Gastrocnemius medialis (tissue), 4 donors: Measurements from ENCODE around the gene CTBP2. TPM values are rescaled to one million over a fixed set of nuclear protein-coding genes. Genes with fewer than 3 reads are reported as not detected.

Source experiments
- ATAC-seq, 2 donors: fragments of 150-250 bp; one replicate each; pipeline ENCODE4 v1.9.1; 2016
- DNase-seq, 2 donors: peaks; one replicate each; pipeline ENCODE4 v3.0.0-alpha.2; 2019
- H3K27ac ChIP-seq, 4 donors: fragments of 200-600 bp; sonication (generic); 1 replicate in 1 of 4; 2 replicates in 3 of 4; pipeline ENCODE4 v1.5.1; 2016 to 2018; ENCODE audit warnings: mild to moderate bottlenecking in 2 of 4, moderate library complexity in 1 of 4
- H3K27me3 ChIP-seq, 3 donors: fragments of 200-600 bp; sonication (generic) in 2 of 3; 1 replicate in 1 of 3; 2 replicates in 2 of 3; pipeline versions ENCODE4 v1.5.1 to v1.6.0; 2016 to 2019; ENCODE audit warnings: mild to moderate bottlenecking in 1 of 3, moderate library complexity in 1 of 3
- H3K36me3 ChIP-seq, 2 donors: fragments of 200-600 bp; sonication (generic) in 1 of 2; one replicate each; pipeline ENCODE4 v1.5.1; 2017 to 2018
- H3K4me1 ChIP-seq, 2 donors: fragments of 200-600 bp; sonication (generic) in 1 of 2; one replicate each; pipeline ENCODE4 v1.5.1; 2016 to 2017; ENCODE audit warnings: mild to moderate bottlenecking in 2 of 2
- H3K4me3 ChIP-seq, 4 donors: fragments of 200-600 bp; sonication (generic) in 3 of 4; 1 replicate in 1 of 4; 2 replicates in 3 of 4; pipeline ENCODE4 v1.5.1; 2016 to 2019; ENCODE audit warnings: mild to moderate bottlenecking in 2 of 4
- H3K9me3 ChIP-seq, 3 donors: fragments of 200-600 bp; sonication (generic) in 2 of 3; 1 replicate in 1 of 3; 2 replicates in 2 of 3; pipeline ENCODE4 v1.5.1; 2016 to 2019
- POLR2A ChIP-seq, 2 donors: fragments of 450-650 bp; IDR thresholded peaks; one replicate each; pipeline ENCODE4 v1.6.1; 2017; ENCODE audit warnings: antibody characterized with exemption in 2 of 2, mild to moderate bottlenecking in 2 of 2, moderate library complexity in 2 of 2
- in situ Hi-C, 4 donors: fragments of 200-750 bp; cut with MboI; loops; one replicate each; pipeline versions ENCODE4 v1.15.0 to v1.8.0; 2017; ENCODE audit warnings: low sequenced_read_pairs in 4 of 4
- intact Hi-C: fragments of 100-400 bp; cut with DNase I; formaldehyde crosslinking; loops from one replicate; pipeline ENCODE4 v1.15.1; 2023; ENCODE audit warnings: low total_unique reads
- total RNA-seq, 4 donors: library from RNA; depleted of rRNA; stranded (reverse); fragments of >200 nt; gene quantifications; one replicate each; pipeline versions ENCODE4 v1.1.0 to v1.2.3, GENCODE V29; 2016
- TF ChIP-seq, protein P1 (sequence below), 5 experiments: fragments of 450-650 bp in 3 of 5; fragments of 200-600 bp in 2 of 5; sonication (generic) in 2 of 5; IDR thresholded peaks in 4 of 5; conservative IDR thresholded peaks in 1 of 5; 1 replicate in 4 of 5; 2 replicates in 1 of 5; pipeline ENCODE4 v1.5.1; 2016 to 2019; ENCODE audit warnings: antibody characterized with exemption in 5 of 5, mild to moderate bottlenecking in 3 of 5, moderate library complexity in 3 of 5

Gene CTBP2
- total RNA-seq, 4 donors from 2014 or later: 13.9 to 36.7 (median 21.1) TPM

DNA sequence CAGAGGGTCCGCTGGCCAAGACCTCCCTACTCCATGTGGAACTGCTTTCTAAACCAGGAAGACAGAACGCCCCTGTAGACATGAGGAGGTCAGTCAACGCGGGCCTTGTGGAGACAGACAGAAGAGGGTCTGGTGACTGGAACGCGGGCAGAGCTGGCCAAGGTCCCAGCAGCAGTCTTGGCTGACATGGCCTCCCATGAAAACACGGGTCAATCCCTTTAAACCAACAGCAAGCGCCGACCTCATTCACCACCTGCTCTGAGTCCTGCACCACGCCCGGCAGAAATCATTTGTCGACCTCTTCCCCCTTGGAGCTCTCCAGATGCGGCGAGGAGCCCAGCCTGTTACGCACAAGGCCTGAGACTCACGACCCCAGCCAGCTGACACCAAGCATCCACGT is 140.0 kb downstream of the CTBP2 start:
- no peak for ATAC-seq

DNA sequence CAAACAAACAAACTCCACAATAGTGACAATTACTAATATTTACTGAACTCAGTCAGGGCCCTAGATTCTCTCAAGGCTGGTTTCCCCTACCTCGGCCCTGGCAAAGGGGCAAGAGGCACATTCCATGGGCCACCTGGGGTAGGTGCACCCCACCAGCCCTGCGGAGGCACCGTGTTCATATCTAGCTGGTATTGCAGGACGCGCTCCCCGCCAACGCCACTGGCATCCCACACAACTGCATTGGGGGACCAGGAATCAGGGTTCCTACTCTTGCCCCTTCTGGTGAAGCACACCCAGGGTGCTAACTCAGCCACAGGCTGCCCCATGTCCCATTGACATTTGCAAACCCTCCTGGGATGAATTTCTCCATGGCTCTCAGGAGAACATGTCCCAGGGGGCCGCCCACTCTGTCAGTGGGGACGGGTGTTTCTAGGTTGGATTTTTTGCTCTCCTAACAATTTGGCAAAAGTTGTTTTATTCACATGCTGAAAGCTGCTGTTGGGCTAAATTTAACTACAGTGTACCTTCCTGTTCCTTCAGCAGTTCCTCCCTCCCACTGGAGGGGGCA is 141.7 kb downstream of the CTBP2 start:
- intact Hi-C loops: no loop called here
- H3K9me3 ChIP-seq: no peaks in the 10 kb centered on the region
- H3K27ac ChIP-seq: peak overlapping the region; percentile 90 to 93 (median 91)
- ATAC-seq (no peak), DNase-seq (no peak)
- H3K27me3 ChIP-seq: no peaks in the 10 kb centered on the region
- H3K4me3 ChIP-seq: no peak overlapping the region
- in situ Hi-C loops: no loop called here
- TF ChIP-seq POLR2A (IDR thresholded peaks at IDR 0.05): no peak
- TF ChIP-seq, protein P1, sequence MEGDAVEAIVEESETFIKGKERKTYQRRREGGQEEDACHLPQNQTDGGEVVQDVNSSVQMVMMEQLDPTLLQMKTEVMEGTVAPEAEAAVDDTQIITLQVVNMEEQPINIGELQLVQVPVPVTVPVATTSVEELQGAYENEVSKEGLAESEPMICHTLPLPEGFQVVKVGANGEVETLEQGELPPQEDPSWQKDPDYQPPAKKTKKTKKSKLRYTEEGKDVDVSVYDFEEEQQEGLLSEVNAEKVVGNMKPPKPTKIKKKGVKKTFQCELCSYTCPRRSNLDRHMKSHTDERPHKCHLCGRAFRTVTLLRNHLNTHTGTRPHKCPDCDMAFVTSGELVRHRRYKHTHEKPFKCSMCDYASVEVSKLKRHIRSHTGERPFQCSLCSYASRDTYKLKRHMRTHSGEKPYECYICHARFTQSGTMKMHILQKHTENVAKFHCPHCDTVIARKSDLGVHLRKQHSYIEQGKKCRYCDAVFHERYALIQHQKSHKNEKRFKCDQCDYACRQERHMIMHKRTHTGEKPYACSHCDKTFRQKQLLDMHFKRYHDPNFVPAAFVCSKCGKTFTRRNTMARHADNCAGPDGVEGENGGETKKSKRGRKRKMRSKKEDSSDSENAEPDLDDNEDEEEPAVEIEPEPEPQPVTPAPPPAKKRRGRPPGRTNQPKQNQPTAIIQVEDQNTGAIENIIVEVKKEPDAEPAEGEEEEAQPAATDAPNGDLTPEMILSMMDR (IDR thresholded peaks at IDR 0.05 in 4 of 5, conservative IDR thresholded peaks at IDR 0.05 in 1 of 5): no peak
- no peaks in the 10 kb centered on the region for H3K36me3 ChIP-seq
- H3K4me1 ChIP-seq: peaks cover 93 to 100% of the 10 kb centered on the region in 2 donors

More for the DNA sequence above, 140.0 kb downstream of the CTBP2 start:
- H3K27me3 ChIP-seq: no peaks in the 10 kb centered on the region
- TF ChIP-seq, protein P1 (IDR thresholded peaks at IDR 0.05 in 4 of 5, conservative IDR thresholded peaks at IDR 0.05 in 1 of 5): no peak
- TF ChIP-seq POLR2A (IDR thresholded peaks at IDR 0.05): no peak
- H3K4me1 ChIP-seq: peaks cover 91 to 100% of the 10 kb centered on the region in 2 donors
- no peaks in the 10 kb centered on the region for H3K9me3 ChIP-seq
- in situ Hi-C loops: no loop called here
- no peak overlapping the region for H3K4me3 ChIP-seq
- H3K27ac ChIP-seq: peak overlapping the region in 3 of 4 donors; percentile 1 to 5 (median 3)
- DNase-seq: no peak
- intact Hi-C loops: no loop called here
- H3K36me3 ChIP-seq: no peaks in the 10 kb centered on the region

DNA sequence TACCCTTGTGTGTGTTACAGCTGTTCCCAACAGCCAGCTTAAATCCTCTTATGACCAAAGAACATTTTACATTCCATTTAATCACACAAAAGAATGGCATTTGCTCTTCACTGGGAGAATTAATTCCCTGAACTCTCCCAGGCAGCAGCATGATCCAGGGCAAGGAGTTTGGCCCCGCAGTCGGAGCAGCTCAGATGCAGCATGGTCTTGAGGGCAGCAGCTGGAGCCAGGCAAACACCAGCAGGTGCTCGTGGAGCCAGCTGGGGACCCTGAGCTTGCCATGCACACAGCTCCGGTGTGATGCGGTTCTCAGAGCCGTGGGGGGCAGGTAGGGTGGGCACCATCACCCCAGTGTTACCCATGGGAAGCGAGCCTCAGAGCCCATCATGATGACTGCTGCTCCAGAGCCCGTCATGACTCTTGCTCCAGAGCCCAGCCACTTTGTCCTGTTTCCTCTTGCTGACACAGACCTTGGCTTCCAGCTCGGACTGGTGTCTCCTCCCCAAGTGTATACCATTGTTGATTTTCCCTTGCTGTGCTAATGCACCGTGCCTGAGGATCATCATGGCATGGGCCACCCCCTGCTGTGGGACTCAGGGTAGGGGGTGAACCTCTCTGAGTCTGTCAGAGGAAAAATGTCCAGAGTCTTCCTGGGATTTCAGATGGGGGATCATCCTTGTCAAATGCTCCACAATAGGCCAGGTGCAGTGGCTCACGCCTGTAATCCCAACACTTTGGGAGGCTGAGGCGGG is 142.6 kb downstream of the CTBP2 start:
- no peaks in the 10 kb centered on the region for H3K36me3 ChIP-seq
- peaks cover 93 to 100% of the 10 kb centered on the region in 2 donors for H3K4me1 ChIP-seq
- in situ Hi-C loops: no loop called here
- no peak overlapping the region for H3K4me3 ChIP-seq
- peak overlapping the region; percentile 90 to 93 (median 91) for H3K27ac ChIP-seq
- H3K9me3 ChIP-seq: no peaks in the 10 kb centered on the region
- intact Hi-C loops: loop anchor here (2.0 kb wide), 1 partner anchor 101 kb away; no protein-coding TSS in a partner anchor
- no peaks in the 10 kb centered on the region for H3K27me3 ChIP-seq
- DNase-seq: no peak
- ATAC-seq: no peak
- TF ChIP-seq, protein P1 (IDR thresholded peaks at IDR 0.05 in 4 of 5, conservative IDR thresholded peaks at IDR 0.05 in 1 of 5): no peak
- TF ChIP-seq POLR2A (IDR thresholded peaks at IDR 0.05): no peak

DNA sequence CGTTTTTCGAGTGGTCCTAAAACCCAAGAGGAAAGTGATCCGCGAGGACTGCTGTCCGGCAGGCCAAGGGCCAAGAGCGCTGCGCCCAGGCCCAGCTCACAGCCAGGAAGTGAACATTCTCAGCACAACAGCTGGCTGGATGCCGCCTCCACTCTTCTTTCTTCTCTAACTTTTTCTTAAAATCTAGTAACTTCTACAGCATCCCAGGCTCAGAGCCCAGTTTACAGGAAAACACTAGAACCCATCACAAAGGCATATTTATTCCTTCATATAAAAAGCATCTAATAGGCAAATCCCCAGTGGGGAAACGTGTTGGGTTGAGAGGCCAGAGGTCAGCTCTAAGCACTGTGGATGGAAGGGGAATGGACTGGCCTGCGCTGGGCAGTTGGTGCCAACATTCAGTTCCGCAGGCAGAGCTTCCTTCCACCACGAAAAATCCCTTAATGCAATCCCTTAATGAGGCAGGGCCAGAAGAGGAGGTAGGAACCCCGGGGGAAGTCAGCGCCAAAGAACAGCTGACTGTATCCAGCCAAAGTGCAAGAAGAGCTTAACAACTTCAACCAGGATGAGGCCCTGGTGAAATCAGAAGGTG is 143.7 kb downstream of the CTBP2 start:
- intact Hi-C loops: loop anchor here (2.0 kb wide), 1 partner anchor 100 kb away; no protein-coding TSS in a partner anchor
- ATAC-seq: peak; percentile 62 to 69
- Histone ChIP-seq H3K4me3 (peak overlapping the region; percentile 13 to 33 (median 19)), H3K27me3 (no peaks in the 10 kb centered on the region), H3K9me3 (no peaks in the 10 kb centered on the region), H3K36me3 (no peaks in the 10 kb centered on the region), H3K4me1 (peaks cover 95 to 100% of the 10 kb centered on the region in 2 donors), H3K27ac (peak overlapping the region; percentile 90 to 93 (median 91))
- in situ Hi-C loops: no loop called here
- DNase-seq: peak; percentile 72 to 87
- TF ChIP-seq POLR2A (IDR thresholded peaks at IDR 0.05): peak in 1 of 2 donors; percentile 32
- TF ChIP-seq, protein P1 (IDR thresholded peaks at IDR 0.05 in 4 of 5, conservative IDR thresholded peaks at IDR 0.05 in 1 of 5): no peak
